ENCODE measurements around the gene PET100.

The PET100 gene

DNA sequence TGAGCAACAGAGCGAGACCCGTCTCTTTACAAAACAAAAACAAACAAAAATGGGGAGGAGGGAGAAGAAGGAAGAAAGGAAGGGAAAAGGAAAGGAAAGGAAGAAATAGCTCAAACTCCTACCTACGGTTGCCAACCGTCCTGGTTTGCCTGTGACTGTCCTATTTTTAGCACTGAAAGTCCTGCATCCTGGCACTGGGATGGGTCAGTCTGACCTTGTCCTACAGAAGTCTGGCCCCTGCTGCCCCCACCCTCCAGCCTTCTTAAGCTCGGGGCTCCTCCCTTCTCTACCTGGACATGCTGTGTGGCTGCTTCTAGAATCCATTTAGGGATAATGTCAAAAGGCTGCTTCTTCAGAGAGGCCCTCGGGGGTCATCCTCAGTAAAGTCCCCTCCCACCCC is 6.1 kb downstream of the PET100 start:
- DNase-seq: no peak

DNA sequence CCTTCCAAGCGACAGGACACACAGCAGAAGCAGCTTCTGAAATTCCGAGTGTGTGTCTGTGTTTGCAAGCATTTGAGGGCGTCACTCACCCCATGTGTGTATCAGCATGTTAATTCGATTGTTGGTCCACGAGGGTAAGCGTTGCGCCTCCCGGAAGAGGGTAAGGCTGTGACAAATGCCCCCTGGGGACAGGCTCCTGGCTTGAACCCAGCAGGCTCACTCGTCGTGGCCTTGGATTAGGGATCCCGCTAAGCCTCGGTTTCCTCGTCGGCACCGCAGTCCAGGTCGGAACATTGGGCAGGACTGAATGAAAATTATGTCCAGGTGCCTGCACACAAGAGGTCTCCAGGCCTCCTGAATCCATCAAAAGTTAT is 6.7 kb downstream of the PET100 start:
- no peak for DNase-seq

DNA sequence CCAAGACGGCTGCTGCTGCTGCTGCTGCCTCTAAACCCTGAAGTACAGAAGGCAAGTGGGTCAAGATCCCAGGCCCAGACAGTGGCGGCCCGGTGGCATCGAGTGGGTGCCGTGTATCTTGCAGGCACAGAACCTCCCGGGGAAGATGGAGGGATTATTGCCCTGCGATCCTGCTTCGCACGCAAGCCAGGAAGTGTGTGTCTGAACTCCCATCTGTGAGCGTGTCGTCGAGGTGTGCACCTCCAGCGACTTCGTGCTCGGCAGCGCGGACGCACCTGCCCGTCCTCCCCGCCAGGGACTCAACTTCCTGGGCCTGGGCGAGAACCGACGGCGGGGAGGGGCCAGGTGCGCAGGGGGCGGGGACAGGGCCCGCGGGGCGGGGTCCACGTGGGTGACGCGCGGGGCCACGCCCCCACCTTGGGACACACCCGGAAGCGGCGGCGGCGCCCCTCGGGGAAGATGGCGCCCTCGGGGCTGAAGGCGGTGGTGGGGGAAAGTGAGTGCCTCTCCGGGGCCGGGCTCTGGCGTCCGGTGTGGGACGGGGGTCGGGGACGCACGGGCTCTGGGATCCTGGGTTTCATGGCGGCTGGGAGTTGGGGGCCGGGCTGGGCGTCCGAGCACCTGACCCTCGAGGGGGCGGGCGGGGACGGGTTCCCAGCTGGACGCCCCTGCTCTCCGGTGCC is 7.2 kb downstream of the PET100 start, which contains the start of gene STXBP2:
TSS of gene STXBP2 (plus strand) at position 420 of the 683 bp plus-strand sequence. CDS start at position 460, 40 bp downstream.
- DNase-seq: peak; percentile 90

DNA sequence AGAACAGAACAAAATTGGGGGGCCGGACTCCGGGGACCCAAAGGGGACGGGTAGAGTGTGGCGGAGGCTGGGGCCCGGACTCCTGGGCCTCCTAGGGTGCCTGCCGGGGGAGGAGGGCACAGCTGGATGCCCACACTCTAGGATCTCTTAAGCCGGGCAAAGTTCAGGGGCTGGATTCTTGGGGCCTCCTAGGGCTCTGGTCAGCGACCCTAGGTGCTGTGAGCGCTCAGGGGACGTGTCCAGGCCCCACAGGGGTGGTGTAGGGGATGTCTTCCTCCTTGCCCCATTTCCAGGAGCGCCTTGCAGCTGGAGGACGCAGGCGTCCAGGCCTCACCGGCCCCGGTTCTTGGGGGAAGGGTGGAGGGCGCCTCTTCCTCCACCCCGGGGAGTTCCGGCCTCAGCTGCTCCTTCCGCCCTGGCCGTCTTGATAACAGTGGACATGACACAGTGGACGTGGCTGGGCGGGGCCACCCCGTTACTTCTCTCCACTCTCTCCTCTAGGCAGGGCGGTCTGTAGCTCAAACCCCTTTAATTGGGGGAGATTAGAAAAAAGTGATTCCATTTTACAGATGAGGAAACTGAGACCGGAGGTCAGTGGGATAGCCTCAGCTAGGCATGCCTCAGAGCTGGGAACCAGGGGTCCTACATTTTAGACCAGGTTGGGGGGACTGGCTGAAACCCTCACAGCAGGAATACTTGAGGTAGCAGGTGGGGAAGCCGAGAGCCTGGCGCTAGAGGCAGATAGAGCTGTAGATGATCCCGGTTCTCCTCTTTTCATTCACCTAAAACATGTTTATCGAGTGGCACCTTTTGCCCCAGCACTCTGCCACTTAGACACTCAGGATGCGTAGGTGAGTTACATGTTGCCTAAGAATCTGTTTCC is 8.0 kb downstream of the PET100 start:
- DNase-seq: peak; percentile 65

DNA sequence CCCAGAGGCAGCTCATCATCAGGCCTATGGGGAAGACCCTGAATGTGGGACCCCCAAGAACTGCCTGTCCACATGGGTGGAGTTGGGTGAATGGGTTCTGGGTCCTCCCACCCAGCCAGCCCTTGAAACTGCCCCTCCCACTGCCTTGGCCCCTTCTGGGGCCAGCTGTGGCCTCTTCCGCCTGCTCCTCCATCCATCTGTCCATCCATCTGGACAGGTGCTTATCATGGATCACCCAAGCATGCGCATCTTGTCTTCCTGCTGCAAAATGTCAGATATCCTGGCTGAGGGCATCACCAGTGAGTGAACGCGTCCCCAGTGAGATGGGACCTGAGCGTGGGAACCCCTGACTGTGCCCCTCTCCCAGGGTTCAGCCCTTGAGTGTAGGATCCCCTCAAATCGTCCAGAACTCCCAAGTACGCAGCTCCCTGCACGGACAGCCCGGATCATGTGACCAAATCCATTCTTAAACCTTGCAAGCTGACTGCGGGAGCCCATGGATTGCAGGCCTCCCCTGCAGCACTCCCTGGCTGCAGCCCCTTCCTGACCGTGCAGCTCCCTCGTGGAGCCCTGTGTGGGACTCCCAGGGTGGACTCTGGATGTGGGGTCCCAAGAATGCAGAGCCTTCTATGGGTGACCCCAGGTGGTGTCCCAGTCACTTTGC is 9.3 kb downstream of the PET100 start:
- DNase-seq: no peak

DNA sequence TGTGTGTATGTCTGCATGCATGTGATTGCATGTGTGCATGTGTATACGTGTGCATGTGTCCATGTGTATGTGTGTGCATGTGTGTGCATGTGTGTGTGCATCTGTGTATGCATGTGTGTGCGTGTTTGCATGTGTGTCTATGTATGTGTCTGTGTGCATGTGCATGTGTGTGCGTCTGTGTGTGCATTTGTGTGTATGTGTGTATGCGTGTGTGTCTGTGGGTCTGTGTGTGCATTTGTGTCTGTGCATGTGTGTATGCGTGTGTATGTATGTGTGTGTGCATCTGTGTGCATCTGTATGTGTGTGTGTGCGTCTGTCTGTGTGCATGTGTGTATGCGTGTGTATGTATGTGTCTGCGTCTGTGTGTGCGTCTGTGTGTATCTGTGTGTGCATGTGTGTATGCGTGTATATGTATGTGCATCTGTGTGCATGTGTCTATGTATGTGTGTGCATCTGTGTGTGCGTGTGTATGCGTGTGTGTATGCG is 10.3 kb downstream of the PET100 start:
- no peak for DNase-seq

DNA sequence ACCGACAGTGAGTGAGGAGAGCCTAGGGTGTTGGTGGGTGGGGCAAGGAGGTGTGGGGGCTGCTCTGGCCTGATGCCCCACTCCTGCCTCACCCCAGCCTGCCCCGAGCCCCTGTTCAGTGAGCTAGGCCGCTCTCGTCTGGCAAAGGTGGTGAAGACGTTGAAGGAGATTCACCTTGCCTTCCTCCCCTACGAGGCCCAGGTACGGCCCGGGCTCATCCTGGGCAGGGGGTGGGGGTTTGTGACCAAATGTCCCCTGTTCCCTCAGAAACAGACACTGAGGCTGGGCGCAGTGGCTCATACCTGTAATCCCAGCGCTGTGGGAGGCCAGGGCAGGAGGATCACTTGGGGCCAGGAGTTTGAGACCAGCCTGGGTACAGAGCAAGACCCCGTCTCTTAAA is 11.2 kb downstream of the PET100 start:
- DNase-seq: no peak

DNA sequence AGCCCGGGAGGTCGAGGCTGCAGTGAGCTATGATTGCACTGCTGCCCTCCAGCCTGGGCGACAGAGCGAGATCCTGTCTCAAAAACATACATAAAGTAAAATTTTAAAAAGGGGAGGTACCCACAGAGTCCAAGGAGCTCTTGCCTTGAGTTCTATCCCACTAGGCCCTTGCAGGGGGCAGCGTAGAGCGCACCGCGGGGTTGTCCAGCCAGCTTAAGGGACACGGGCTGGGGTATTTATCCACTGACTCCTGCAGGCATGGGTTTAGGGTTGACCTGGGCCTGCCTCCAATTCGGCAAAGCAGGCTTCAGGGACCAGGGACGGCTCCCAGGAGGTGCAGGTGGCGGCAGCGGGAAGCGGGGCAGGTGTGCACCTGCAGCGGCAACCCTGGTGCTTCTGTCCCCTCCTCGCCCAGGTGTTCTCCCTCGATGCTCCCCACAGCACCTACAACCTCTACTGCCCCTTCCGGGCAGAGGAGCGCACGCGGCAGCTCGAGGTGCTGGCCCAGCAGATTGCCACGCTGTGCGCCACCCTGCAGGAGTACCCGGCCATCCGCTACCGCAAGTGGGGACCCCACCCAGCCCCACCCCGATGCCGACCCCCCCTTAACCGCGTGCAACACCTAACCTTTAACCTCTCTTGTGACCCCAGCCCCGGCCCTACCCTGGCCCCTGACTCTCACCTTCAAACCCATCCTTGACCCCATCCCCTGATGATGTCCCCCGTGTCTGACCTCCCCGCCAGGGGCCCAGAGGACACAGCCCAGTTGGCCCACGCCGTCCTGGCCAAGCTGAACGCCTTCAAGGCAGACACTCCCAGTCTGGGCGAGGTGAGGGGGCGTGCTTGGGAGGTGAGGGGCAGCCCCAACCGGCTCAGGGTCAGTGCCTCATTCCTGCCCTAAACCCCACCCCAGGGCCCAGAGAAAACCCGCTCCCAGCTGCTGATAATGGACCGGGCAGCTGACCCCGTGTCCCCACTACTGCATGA is 12.0 kb downstream of the PET100 start:
- no peak for DNase-seq

DNA sequence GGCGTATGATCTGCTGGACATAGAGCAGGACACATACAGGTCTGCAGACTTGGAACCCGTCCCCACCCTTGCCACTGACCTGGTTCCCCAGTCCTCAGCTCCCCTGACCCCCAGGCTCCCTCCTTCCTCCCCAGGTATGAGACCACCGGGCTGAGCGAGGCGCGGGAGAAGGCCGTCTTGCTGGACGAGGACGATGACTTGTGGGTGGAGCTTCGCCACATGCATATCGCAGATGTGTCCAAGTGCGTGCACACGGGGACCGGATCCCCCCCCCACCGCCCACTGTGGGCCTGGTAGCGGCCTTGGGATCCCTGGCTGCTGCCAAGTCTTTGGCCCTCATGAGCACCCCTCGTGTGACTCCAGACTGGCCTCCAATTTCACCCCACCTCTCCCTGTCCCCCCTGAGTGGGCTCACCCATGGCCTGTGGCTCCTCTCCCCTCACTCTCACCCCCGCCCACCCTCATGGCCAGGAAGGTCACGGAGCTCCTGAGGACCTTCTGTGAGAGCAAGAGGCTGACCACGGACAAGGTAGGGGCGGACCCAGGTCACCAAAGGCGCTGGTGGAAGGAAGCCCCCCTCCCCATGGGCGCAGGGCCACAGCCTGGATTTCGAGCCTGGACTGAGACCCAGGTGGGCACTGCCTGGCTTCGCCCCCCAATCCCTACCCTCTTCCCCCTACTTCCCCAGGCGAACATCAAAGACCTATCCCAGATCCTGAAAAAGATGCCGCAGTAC is 12.9 kb downstream of the PET100 start:
- DNase-seq: no peak

DNA sequence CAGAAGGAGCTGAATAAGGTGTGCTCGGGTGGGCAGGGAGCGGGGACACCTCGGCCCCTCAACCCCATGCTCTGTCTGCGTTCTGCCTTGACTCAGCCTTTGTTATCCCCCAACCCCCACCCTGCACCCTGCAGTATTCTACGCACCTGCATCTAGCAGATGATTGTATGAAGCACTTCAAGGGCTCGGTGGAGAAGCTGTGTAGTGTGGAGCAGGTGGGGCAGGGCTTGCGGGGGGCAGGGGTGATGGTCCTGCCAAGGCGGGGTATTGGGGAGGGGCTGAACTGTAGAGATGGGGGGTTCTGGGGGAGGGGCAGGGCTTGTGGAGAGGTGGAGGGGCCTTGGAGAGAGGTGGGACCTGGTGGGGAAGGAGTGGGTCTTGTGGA is 13.4 kb downstream of the PET100 start:
- DNase-seq: no peak

DNA sequence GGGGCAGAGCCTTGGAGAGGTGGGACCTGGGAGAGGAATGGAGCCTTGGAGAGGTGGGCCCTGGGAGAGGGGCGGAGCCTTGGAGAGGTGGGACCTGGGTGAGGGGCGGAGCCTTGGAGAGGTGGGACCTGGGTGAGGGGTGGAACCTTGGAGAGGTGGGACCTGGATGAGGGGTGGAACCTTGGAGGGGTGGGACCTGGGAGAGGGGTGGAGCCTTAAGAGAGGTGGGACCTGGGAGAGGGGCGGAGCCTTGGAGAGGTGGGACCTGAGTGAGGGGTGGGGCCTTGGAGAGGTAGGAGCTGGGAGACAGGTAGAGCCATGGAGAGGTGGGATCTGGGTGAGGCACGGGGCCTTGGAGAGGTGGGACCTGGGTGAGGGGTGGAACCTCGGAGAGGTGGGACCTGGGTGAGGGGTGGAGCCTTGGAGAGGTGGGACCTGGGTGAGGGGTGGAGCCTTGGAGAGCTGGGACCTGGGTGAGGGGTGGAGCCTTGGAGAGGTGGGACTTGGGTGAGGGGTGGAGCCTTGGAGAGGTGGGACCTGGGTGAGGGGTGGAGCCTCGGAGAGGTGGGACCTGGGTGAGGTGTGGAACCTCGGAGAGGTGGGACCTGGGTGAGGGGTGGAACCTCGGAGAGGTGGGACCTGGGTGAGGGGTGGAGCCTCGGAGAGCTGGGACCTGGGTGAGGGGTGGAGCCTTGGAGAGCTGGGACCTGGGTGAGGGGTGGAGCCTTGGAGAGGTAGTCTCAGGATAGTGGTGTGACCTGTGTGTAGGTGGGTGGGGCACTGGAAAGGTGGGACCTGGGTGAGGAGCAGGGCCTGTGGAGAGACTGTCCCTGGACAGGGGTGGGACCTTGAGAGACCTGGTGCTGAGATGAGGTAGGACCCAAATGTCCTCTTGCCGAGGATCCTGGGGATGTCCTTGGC is 14.3 kb downstream of the PET100 start:
- peak; percentile 27 for DNase-seq

DNA sequence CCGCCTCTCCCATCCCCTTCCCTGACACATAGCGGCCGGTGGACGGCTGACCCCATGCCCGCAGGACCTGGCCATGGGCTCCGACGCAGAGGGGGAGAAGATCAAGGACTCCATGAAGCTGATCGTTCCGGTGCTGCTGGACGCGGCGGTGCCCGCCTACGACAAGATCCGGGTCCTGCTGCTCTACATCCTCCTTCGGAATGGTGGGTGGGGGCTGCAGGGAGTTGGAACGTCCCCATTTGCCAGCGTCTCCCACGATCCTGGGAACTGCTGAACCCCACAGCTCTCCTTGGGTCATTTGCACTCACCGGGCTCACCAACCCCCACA is 14.9 kb downstream of the PET100 start:
- no peak for DNase-seq

DNA sequence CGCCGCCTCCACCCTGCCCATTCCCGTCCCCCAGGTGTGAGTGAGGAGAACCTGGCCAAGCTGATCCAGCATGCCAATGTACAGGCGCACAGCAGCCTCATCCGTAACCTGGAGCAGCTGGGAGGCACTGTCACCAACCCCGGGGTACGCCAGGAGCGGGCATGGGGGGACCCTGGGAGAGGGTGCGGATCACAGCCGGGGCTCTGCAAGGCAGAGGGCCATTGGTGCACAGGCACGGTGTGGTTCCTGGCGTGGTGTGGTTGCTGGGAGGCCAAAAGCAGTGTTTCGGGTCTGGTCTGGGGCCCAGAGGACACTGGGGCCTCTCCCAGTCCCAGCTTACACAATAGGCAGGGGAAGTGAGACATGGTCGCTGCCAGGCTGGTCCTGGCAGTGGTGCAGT is 15.6 kb downstream of the PET100 start:
- peak; percentile 24 for DNase-seq

DNA sequence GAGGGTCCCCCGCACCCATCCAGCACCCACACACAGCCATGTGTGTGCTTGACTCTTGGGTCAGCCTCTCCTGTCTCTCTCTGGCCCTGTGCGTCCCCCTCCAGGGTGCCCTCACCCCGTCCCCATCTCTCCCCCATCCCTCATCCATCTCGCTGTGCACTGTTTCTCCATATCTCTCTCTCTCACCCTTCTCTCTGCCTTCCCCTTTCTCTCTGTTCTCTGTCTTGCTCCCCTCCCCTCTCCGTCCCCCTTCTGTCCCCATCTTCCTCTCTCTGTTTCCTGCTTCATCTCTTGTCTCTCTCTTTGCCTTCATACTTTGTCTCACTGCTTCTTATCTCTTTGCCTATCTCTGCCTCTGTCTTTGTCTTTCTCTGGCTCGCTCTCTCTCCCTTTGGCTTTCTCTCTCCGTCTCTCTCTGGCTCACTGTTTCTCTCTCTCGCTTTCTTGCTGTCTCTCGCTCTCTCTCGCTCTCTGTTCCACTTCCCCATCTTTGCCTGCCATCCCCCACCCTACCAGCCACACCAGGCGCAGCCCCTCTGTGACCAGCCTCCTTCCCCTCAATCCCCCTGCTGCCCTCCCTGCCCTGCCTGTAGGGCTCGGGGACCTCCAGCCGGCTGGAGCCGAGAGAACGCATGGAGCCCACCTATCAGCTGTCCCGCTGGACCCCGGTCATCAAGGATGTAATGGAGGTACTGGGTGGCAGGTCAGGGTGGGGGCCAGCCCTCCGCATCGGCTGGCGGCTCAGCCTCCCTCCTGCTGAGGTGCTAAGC is 16.2 kb downstream of the PET100 start:
- DNase-seq: no peak

DNA sequence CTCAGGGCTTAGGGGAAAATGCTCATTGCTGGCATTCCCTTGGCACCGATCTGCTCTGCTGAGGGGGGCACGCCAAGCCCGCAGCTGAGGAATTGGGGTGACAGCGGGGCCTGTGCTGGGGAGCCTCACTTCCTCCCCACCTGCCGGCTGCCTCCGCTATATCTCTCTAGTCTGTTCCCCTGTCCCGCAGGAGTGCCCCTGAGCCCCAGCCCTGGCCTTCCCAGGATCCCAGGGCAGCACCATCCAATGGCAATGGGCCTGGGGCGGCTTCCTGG is 16.8 kb downstream of the PET100 start:
- DNase-seq: no peak

DNA sequence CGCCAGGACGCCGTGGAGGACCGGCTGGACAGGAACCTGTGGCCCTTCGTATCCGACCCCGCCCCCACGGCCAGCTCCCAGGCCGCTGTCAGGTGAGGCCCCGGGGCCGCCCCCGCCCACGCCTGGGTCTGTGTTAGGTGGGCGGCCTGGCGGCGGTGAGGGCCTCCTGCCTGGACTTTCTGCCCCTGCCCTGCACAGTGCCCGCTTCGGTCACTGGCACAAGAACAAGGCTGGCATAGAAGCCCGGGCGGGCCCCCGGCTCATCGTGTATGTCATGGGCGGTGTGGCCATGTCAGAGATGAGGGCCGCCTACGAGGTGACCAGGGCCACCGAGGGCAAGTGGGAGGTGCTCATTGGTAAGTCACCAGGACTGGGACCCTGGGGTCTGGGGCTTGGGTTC is 17.6 kb downstream of the PET100 start:
- no peak for DNase-seq

DNA sequence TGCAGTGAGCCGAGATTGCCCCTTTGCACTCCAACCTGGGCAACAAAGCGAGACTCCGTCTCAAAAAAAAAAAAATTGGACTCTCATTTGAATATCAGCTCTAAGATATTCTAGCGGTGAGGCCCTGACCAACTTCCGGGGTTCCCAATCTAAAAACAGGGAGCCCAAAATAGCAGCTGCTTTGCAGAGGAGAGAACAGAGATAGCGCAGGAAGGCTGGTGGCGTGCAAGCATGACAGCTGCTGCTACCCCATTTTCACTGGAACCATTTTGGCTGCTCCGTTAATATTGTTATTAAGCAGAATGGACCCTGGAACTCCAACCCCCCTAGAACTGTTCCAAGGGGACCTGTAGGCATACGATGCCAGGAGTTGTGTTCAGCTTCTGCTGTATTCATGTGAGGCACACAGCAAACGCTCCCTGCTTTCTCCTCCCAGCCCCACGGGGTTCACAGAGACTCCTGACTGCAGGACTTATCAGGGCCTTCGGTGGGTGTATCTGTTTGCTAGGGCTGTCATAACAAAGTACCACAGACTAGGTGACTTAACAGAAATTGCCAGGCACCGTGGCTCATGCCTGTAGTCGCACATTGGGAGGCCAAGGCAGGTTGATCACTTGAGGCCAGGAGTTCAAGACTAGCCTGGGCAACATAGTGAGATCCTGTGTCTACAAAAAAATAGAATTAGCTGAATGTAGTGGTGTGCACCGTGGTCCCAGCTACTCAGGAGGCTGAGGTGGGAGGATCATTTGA is 18.8 kb downstream of the PET100 start:
- no peak for DNase-seq

DNA sequence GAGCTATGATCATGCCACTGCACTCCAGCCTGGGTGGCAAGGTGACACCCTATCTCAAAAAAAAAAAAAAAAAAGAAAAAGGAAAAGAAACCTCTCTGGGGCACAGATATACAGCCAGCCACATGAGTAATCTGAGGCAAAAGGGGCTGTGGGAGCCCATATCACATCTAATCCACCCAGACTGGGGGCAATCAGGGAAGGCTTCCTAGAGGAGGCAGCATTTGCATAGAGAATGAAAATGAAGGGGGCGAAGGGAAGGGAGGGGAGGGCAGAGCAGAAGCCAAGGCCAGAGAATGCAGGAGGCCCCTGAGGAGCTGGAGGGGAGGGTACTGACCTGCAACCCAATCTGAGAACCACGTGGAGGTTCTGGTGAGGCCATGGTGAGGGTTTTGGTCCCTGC is 20.6 kb downstream of the PET100 start:
- DNase-seq: no peak

DNA sequence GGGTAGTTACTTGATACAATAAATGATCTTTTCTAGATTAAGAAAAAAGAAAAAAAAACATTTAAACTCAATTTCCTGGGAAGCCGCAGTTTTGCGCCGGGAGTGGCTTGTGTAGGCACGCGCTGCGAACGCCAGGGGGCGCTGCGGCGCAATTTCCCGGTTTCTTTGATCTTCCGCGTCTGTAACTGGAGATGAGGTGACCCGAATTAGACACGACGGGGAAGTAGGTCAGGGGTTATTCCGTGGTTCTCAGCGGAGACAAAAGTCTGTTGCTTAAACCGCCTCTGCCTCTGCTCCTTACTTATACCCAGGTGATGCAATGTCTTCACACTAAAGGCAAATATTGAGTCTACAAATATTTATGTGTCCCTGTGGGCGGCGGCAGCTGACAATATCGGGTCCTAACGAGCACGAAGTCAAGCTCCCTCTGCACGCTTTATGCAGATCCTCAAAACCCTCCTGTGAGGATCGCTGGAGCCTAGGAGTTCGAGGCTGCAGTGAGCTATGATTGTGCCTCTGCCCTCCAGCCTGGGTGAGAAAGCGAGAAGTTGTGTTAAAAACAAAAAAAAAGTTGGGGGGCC is 22.6 kb downstream of the PET100 start:
- peak; percentile 84 for DNase-seq
